ENCODE results near the gene UBALD1.

DNA sequence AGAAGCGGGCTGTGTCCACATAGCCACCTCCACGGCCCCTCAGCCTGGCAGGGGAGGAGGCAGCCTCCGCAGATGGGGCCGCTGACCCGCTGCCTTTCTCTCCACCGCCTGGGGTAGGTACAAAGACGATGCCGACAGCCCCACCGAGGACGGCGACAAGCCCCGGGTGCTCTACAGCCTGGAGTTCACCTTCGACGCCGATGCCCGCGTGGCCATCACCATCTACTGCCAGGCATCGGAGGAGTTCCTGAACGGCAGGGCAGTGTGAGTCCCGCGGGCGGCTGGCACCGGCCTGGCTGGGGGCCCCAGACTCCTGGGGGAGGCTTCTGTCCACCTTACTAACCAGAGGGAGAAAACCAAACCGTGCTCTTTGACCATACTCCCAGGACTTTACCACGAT, 37.9 kb upstream of the UBALD1 start:
- no peak for TF ChIP-seq POLR2A (IDR thresholded peaks at IDR 0.05)
- TF ChIP-seq, protein P1, sequence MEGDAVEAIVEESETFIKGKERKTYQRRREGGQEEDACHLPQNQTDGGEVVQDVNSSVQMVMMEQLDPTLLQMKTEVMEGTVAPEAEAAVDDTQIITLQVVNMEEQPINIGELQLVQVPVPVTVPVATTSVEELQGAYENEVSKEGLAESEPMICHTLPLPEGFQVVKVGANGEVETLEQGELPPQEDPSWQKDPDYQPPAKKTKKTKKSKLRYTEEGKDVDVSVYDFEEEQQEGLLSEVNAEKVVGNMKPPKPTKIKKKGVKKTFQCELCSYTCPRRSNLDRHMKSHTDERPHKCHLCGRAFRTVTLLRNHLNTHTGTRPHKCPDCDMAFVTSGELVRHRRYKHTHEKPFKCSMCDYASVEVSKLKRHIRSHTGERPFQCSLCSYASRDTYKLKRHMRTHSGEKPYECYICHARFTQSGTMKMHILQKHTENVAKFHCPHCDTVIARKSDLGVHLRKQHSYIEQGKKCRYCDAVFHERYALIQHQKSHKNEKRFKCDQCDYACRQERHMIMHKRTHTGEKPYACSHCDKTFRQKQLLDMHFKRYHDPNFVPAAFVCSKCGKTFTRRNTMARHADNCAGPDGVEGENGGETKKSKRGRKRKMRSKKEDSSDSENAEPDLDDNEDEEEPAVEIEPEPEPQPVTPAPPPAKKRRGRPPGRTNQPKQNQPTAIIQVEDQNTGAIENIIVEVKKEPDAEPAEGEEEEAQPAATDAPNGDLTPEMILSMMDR (IDR thresholded peaks at IDR 0.05): no peak
